ENCODE measurements around the gene SORBS1. TPM values are rescaled to one million over a fixed set of nuclear protein-coding genes. Genes with fewer than 3 reads are reported as not detected.

SORBS1 gene
- total and polyA plus RNA-seq, 2 of the 13 experiments (the other 11 are each of a cell fraction or from before 2014, with no cell fraction given): 16.8 to 39.8 TPM

- TF ChIP-seq FOXO4 (CRISPR knock-in tag; conservative IDR thresholded peaks at IDR 0.05): no peak
- no peak for TF ChIP-seq ZNF598 (CRISPR knock-in tag; IDR thresholded peaks at IDR 0.05; ENCODE audit: borderline replicate concordance)
- 0 out of 2 replicates have a peak, but pooled peaks have one; percentile 16 for TF ChIP-seq RORA (CRISPR knock-in tag; IDR thresholded peaks at IDR 0.05)
- TF ChIP-seq KLF6 (CRISPR knock-in tag; IDR thresholded peaks at IDR 0.05): no peak
- TF ChIP-seq ZNF33A (CRISPR knock-in tag; IDR thresholded peaks at IDR 0.05; ENCODE audit: borderline replicate concordance): no peak
- no peak for TF ChIP-seq ATF7 (IDR thresholded peaks at IDR 0.05)
- no peak; the same call in 1 of the 2 replicates for TF ChIP-seq ATF7 (CRISPR knock-in tag; IDR thresholded peaks at IDR 0.05)
- TF ChIP-seq SRF (IDR thresholded peaks at IDR 0.05; ENCODE audit: low read depth, low read length): no peak
- TF ChIP-seq MIER2 (CRISPR knock-in tag; IDR thresholded peaks at IDR 0.05): no peak
- no peak for TF ChIP-seq PAWR (CRISPR knock-in tag; IDR thresholded peaks at IDR 0.05; ENCODE audit: borderline replicate concordance)
- no peak for TF ChIP-seq ELK4 (CRISPR knock-in tag; IDR thresholded peaks at IDR 0.05; ENCODE audit: borderline replicate concordance)
- TF ChIP-seq SOX6 (IDR thresholded peaks at IDR 0.05): no peak
- TF ChIP-seq SOX6 (CRISPR knock-in tag; IDR thresholded peaks at IDR 0.05): peak; percentile 81
- TF ChIP-seq SRSF1 (optimal IDR thresholded peaks at IDR 0.05; ENCODE audit: low read depth, low read length): no peak
- TF ChIP-seq SNAPC5 (CRISPR knock-in tag; IDR thresholded peaks at IDR 0.05; ENCODE audit: borderline replicate concordance): no peak
- TF ChIP-seq ZNF597 (CRISPR knock-in tag; IDR thresholded peaks at IDR 0.05): no peak
- TF ChIP-seq U2AF2 (IDR thresholded peaks at IDR 0.05; ENCODE audit: low read depth, low read length): no peak
- no peak for TF ChIP-seq HINFP (CRISPR knock-in tag; IDR thresholded peaks at IDR 0.05; ENCODE audit: low read depth)
- TF ChIP-seq HDAC2 (CRISPR knock-in tag; IDR thresholded peaks at IDR 0.05): peak; percentile 63
- TF ChIP-seq MTA1 (CRISPR knock-in tag; IDR thresholded peaks at IDR 0.05; ENCODE audit: borderline replicate concordance): no peak
- peak; percentile 27; the same call in 1 of the 2 replicates for TF ChIP-seq POGZ (CRISPR knock-in tag; IDR thresholded peaks at IDR 0.05)
- TF ChIP-seq ZNF383 (CRISPR knock-in tag; IDR thresholded peaks at IDR 0.05; ENCODE audit: borderline replicate concordance): no peak
- no peak for TF ChIP-seq ZNF160 (CRISPR knock-in tag; IDR thresholded peaks at IDR 0.05)
- TF ChIP-seq IRX3 (CRISPR knock-in tag; IDR thresholded peaks at IDR 0.05; ENCODE audit: borderline replicate concordance, low read depth): no peak
- TF ChIP-seq CREM (IDR thresholded peaks at IDR 0.05): peak; percentile 37; the same call in 1 of the 2 replicates
- no peak for TF ChIP-seq CREM (CRISPR knock-in tag; IDR thresholded peaks at IDR 0.05)
- TF ChIP-seq ZNF891 (CRISPR knock-in tag; IDR thresholded peaks at IDR 0.05): no peak
- TF ChIP-seq RCOR2 (CRISPR knock-in tag; IDR thresholded peaks at IDR 0.05): no peak; the same call in 1 of the 2 replicates
Measured at GRCh38 chr10:95457319-95457886, 103.8 kb downstream of the SORBS1 start (continued).
